Upper lobe of left lung (tissue), 4 donors: ENCODE measurements around the gene UBE2D4.

Experiments
- CTCF ChIP-seq, 6 experiments: fragments of 450-650 bp in 4 of 6; fragments of 200-600 bp in 2 of 6; sonication (generic) in 2 of 6; IDR thresholded peaks; one replicate each; pipeline ENCODE4 v1.5.1; 2016 to 2019; ENCODE audit warnings: antibody characterized with exemption in 6 of 6
- POLR2AphosphoS5 ChIP-seq, 2 donors: sonication (generic); formaldehyde crosslinking; IDR thresholded peaks; one replicate each; pipeline ENCODE4 v1.5.1; 2017; ENCODE audit warnings: antibody characterized with exemption in 2 of 2

GRCh38 chr7:43942250-43942649 lies 16.0 kb downstream of the UBE2D4 start:
- TF ChIP-seq CTCF (IDR thresholded peaks at IDR 0.05), result no peak
- TF ChIP-seq POLR2AphosphoS5 (IDR thresholded peaks at IDR 0.05), result no peak
